A673 (cell line): ENCODE measurements around the gene DEUP1. TPM values are rescaled to one million over a fixed set of nuclear protein-coding genes. Genes with fewer than 3 reads are reported as not detected.

Experiments
- BruUV-seq: library from RNA; stranded (reverse); fragments of 400-500 nt; replicated peaks from 2 replicates; lab custom pipeline; 2021; lab: Mats Ljungman, UMichigan
- CTCF ChIA-PET: fragments of 300-600 bp; sonication (Branson Sonifier 250); formaldehyde crosslinking; loops from one replicate; lab custom pipeline; 2022; ENCODE audit warnings: antibody characterized with exemption; lab: Charles Lee
- POLR2A ChIA-PET: fragments of 300-600 bp; sonication (Branson Sonifier 250); formaldehyde crosslinking; loops from one replicate; lab custom pipeline; 2022; ENCODE audit warnings: antibody characterized with exemption; ENCODE audit not compliant: low non-redundant PET; lab: Charles Lee
- DNase-seq: peaks from one replicate; pipeline ENCODE4 v3.0.0-alpha.2; 2015; ENCODE audit warnings: low spot score
- H3K27ac ChIP-seq: fragments of 200-600 bp; sonication (generic); 2 replicates; pipeline ENCODE4 v1.5.1; 2016; ENCODE audit warnings: mixed run types, low read depth, mild to moderate bottlenecking, mixed read lengths, antibody characterized with exemption, low read length; ENCODE audit not compliant: poor library complexity, severe bottlenecking
- H3K27me3 ChIP-seq: fragments of 200-600 bp; sonication (generic); replicated peaks from 2 replicates; pipeline ENCODE4 v1.6.1; 2017; ENCODE audit warnings: mixed run types, low read depth, mild to moderate bottlenecking, mixed read lengths, antibody characterized with exemption, low read length; ENCODE audit not compliant: insufficient read depth, poor library complexity
- H3K36me3 ChIP-seq: fragments of 200-600 bp; sonication (generic); 2 replicates; pipeline ENCODE4 v1.6.1; 2016; ENCODE audit warnings: mixed run types, mild to moderate bottlenecking, mixed read lengths, antibody characterized with exemption, low read length; ENCODE audit not compliant: insufficient read depth, poor library complexity, severe bottlenecking
- H3K4me1 ChIP-seq: fragments of 200-600 bp; sonication (generic); 2 replicates; pipeline ENCODE4 v1.6.1; 2017; ENCODE audit warnings: mixed run types, mild to moderate bottlenecking, mixed read lengths, antibody characterized with exemption, low read length; ENCODE audit not compliant: insufficient read depth, poor library complexity, severe bottlenecking
- H3K4me3 ChIP-seq: fragments of 200-600 bp; sonication (generic); 2 replicates; pipeline ENCODE4 v1.5.1; 2016; ENCODE audit warnings: low read depth, mixed run types, mild to moderate bottlenecking, mixed read lengths, low read length; ENCODE audit not compliant: poor library complexity, severe bottlenecking
- H3K9me3 ChIP-seq: fragments of 200-600 bp; sonication (generic); 2 replicates; pipeline ENCODE4 v1.6.1; 2016; ENCODE audit warnings: mixed run types, low read depth, mild to moderate bottlenecking, mixed read lengths, antibody characterized with exemption, low read length; ENCODE audit not compliant: poor library complexity, severe bottlenecking
- CTCF ChIP-seq: fragments of 300-800, 200-600 bp; sonication (generic); conservative IDR thresholded peaks from 2 replicates; pipeline ENCODE4 v1.5.1; 2017; ENCODE audit warnings: low read depth, mild to moderate bottlenecking, antibody characterized with exemption, low read length, moderate library complexity, mixed read lengths
- EZH2 ChIP-seq: fragments of 200-600 bp; sonication (generic); IDR thresholded peaks from 2 replicates; pipeline ENCODE4 v1.6.1; 2017; ENCODE audit warnings: borderline replicate concordance, low read depth, mild to moderate bottlenecking, mixed read lengths, antibody characterized with exemption, low read length; ENCODE audit not compliant: poor library complexity, severe bottlenecking
- intact Hi-C: fragments of 100-400 bp; cut with micrococcal nuclease; formaldehyde crosslinking; loops from one replicate; pipeline ENCODE4 v1.10.0; 2022; ENCODE audit not compliant: unreplicated experiment
- total RNA-seq: library from RNA; stranded (reverse); gene quantifications from 2 replicates; pipeline ENCODE4 v1.2.3, GENCODE V29; 2021

DEUP1 gene
- total RNA-seq, 1 experiment from 2014 or later, result not detected

GRCh38 chr11:93480756-93481155, 150.2 kb downstream of the DEUP1 start:
- no peak for DNase-seq
- Histone ChIP-seq H3K27ac (no peak overlapping the region), H3K4me3 (no peak overlapping the region), H3K4me1 (no peaks in the 10 kb centered on the region), H3K27me3 (no peaks in the 10 kb centered on the region), H3K36me3 (no peaks in the 10 kb centered on the region), H3K9me3 (no peaks in the 10 kb centered on the region)
- intact Hi-C loops, result no loop called here
- ChIA-PET POLR2A (no interaction called here), CTCF (no interaction called here)
- TF ChIP-seq CTCF, result no peak
- no peak for TF ChIP-seq EZH2
- BruUV-seq, result no TSS peak

- no peak for TF ChIP-seq CTCF
- no peak for TF ChIP-seq EZH2
- ChIA-PET POLR2A (no interaction called here), CTCF (no interaction called here)
Observed at GRCh38 chr11:93481279-93481678, 150.7 kb downstream of the DEUP1 start.

GRCh38 chr11:93481696-93482095, 151.2 kb downstream of the DEUP1 start:
- H3K27ac ChIP-seq, result no peak overlapping the region
- H3K9me3 ChIP-seq, result no peaks in the 10 kb centered on the region
- POLR2A ChIA-PET, result no interaction called here
- H3K4me1 ChIP-seq, result no peaks in the 10 kb centered on the region
- no peaks in the 10 kb centered on the region for H3K27me3 ChIP-seq
- BruUV-seq, result no TSS peak
- CTCF ChIA-PET, result no interaction called here
- no peaks in the 10 kb centered on the region for H3K36me3 ChIP-seq
- H3K4me3 ChIP-seq, result no peak overlapping the region
- intact Hi-C loops, result no loop called here
- no peak for DNase-seq
- no peak for TF ChIP-seq EZH2
- no peak for TF ChIP-seq CTCF

More at GRCh38 chr11:93481279-93481678, 150.7 kb downstream of the DEUP1 start:
- Histone ChIP-seq H3K27ac (no peak overlapping the region), H3K4me3 (no peak overlapping the region), H3K4me1 (no peaks in the 10 kb centered on the region), H3K36me3 (no peaks in the 10 kb centered on the region), H3K9me3 (no peaks in the 10 kb centered on the region), H3K27me3 (no peaks in the 10 kb centered on the region)
- DNase-seq, result no peak
- intact Hi-C loops, result no loop called here
- no TSS peak for BruUV-seq
